NCI-H446 treated with DMSO at 0.1 percent for 48 hours (cell line): ENCODE data around the gene EXOC6.
"Not testable (repeated sequence)": the region's sequence is repeated elsewhere in the genome, so short reads cannot be mapped to it uniquely, and the experiment has no call there.

ENCODE experiments used
- DNase-seq: peaks from one replicate; lab custom pipeline; 2025; lab: John Stamatoyannopoulos, UW

EXOC6 gene

DNA sequence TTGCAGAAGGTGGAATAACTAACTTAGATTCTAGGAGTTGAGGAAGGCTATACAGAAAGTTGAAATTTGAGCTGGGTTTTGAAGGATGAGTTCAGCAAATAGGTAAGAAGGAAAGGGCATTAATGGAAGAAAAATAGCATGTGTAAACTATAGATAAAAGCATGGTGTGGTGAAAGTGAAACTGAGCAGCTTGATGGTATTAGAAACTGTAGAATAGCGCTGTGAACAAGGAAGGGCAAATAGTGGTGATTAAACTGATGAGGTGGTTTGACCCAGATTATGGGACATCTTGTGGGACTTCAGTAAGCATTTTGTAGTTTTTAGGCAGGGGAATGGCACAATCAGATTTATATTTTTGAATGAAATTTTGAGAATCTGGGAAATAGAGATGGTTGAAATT, 90.5 kb downstream of the EXOC6 start:
- DNase-seq, result no peak

DNA sequence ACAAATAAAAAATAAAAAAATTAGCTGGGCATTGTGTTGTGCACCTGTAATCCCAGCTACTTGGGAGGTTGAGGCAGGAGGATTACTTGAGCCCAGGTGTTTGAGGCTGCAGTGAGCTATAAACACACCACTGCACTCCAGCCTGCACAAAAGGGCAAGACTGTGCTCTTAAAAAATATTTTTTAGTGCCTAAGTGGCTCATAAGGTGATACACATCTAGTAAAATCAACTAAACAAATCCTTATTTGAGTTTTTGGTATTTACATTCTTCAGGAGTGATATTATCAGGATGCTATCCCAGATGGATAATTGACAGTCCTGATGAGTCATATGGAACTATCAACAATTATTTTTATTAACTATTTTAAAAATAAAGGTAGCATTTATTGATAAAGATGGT, 93.9 kb downstream of the EXOC6 start:
- DNase-seq, result no peak

DNA sequence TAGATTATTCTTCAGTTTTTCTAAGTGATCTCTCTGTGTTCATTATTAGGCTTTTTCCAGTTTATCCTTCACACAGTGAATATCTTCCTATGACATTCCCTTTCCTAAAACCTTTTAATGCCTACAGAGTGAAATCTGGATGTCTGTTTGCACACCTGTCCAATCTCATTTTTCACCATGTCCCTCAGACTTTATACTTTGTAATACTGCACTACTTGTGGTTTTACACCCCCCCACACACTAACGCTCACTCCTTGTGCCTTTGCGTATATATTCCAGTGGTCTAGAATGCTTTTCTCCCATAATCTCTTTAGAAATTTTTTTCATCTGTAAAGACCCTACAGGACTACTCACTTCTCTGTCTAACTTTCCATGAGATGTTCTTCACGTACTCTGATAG, 98.2 kb downstream of the EXOC6 start:
- DNase-seq, result no peak

GRCh38 chr10:92952573-92952972, 104.3 kb downstream of the EXOC6 start:
- DNase-seq, result not testable (repeated sequence)

DNA sequence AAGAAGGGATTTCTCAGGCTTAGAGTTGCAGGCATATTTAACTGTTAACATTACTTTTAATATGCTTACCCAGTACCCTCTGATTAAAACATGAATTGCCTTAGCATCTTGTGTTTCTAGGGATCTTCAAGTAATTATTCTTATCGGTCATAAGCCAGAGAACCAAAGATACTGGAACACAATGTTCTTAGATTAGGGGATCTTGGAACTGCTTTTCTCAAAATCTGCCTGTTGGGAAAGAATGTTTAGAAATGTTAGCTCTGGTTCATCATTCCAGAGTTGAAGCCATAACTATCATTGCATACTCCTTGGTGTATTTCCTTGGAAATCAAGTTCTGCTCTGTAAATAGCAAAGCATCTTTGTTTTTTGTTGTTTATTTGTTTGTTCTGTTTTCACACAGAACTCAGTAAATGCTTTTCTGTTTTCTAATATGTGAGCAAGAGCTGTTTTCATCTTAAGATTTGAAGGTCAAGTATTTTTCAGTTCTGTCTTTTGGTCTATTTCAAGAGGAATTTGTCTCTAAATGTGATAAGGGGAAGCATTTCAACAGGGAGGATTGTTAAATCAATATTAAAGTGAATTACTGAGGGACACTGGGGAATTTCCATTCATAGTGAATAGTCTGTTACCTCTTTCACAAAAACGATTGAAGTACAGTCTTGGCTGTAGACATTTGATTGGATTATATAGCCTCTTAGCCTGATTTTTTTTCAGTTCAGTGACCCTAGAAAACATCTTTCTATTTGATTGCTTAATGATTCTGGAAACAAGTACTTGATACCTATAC, 109.1 kb downstream of the EXOC6 start:
- DNase-seq, result no peak

DNA sequence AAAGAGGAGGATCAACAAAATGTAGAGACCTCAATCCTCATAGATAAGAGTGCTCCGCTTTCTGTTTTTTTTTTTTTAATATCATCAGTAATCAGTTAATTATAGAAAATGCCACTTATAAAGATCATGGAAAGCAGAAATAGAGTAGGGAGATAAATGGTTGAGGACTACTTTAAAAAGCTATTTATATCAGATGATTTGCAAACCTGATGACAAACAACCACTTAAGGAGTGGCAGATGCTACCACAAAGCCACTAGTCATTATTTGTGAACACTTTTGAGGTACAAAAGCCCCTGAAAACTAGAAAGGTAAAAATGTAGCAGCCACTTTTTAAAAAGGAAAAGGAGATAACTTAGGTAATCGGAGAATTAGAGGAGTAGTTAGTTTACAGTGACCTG, 113.3 kb downstream of the EXOC6 start:
- no peak for DNase-seq

DNA sequence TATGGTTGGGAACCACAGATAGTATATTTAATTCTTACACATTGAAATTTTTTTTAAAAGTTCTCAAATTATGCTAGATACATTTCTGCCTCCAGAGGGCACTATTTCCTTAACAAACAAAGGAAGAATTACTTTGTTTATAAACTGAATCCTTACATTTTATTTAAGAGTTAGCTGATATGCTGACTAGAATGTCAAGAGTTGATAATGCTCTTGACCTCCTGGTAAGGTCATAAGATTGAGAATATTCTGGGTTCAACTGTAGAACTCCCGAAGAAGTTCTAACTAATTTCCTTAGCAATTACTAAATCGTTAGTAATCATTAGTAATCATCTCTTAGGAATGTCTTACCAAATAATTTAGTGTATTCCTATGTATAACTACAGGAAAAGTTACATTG, 117.0 kb downstream of the EXOC6 start:
- DNase-seq, result peak; percentile 5

DNA sequence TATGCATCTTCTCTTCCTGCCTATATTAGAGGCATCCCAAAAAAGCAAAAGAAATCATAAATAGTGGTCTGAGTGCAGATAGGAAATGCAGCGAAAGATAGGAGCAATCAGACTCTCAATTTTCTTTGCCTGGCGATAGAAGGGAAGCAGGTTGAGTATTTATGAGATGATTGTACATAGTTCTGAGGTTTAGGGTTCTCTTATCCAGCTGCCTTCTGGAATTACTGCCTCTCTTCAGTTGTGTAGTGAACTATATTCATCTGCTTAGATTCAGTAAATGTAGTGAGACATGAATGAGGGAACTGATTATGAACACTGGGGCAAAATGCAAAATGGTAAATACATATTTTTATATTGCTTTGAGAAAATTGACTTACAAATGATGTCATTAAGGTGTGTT, 119.3 kb downstream of the EXOC6 start:
- no peak for DNase-seq

DNA sequence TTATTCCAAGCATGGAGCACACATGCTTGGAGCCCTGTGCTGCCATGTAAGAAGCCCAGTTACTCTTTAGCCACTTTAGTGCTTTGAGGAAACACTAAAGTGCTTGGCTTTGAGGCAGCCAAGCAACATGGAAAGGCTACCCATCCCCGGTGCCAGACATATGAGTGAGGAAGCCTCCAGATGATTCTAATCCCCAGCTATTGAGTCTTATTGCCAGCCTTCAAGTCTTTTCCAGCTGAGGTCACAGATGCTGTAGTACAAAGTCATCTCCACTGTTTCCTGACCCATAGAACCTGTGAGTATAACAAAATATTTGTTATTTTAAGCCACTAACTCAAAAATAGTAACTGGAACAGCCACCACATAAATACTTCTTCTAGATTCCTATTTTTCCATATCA, 120.8 kb downstream of the EXOC6 start:
- DNase-seq, result no peak

- no peak for DNase-seq
Measured at GRCh38 chr10:92970301-92971070, 122.2 kb downstream of the EXOC6 start.

DNA sequence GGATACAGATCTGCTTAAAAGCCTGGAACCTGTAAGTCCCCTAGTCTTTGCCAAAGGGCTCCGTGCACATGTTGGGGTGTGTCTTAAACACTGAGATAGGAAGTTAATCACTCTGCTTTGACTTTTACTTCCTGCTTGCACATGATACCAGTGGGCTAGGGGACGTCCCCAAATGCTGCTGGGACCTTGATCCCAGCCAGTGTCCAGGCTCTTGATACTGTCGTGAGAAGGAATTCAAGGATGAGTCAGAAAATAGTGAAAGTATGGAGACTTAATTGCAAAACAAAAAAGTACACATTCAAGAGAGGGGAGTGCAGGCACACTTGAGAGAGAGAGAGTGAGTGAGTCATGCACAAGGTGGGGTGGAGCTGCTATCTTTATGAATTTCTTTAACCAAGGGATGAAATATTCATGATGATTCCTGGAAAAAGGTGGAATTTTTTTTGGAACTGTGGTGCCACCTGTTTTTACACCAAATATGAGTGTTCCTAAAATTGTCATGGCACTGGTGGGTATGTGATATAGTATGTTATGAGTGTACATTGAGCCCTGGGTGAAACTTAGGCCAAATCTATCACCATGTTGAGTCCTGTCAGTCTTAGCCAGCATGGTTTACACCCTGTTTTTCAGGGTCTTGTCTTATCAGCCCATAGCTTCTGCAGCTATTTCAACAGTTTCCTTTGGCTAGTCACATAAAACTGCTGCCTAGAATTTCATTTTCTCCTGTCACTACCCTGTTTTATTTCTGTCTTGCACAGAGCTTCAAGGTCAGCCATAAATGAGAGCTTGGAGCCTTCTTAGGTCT, 123.9 kb downstream of the EXOC6 start:
- DNase-seq, result no peak

- DNase-seq, result no peak
Measured at GRCh38 chr10:92972886-92973285, 124.6 kb downstream of the EXOC6 start.

DNA sequence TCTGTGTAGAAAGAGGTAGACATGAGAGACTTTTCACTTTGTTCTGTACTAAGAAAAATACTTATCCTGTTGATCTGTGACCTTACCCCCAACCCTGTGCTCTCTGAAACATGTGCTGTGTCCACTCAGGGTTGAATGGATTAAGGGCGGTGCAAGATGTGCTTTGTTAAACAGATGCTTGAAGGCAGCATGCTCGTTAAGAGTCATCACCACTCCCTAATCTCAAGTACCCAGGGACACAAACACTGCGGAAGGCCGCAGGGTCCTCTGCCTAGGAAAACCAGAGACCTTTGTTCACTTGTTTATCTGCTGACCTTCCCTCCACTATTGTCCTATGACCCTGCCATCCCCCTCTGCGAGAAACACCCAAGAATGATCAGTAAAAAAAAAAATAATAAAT, 128.0 kb downstream of the EXOC6 start:
- not testable (repeated sequence) for DNase-seq

DNA sequence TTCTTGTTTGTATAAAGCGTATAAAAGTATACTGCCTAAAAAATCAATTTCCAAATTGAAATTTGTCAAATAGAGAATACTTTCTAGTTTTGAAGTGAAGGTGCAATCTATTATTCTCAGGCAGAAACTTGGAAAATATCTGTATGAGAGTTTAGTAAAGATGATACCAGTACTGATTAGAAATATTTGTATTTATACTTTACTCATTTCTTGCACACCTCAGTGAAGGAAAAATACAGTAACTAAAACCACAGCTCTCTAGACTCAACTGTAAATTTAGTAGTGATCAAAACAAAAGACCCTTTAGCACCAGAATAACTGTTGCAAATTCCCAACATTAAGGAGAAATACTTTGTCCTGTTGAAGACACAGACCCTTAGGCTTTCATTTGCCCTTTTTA, 140.9 kb downstream of the EXOC6 start:
- no peak for DNase-seq

DNA sequence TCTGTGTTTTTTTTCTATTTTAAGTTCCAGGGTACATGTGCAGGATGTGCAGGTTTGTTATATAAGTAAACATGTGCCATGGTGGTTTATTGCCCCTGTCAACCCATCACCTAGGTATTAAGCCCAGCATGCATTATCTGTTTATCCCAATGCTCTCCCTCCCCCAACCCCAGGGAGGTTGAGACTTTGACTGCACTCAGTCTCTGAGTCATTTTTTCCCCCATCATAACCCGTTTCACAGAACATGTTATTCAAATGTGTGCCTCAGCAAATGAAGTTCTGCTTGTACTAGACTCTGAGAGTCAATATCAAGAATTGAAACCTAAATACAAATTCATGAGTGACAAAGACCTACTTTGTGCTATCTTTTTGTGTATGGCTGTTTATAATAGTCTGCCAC, 142.3 kb downstream of the EXOC6 start:
- DNase-seq, result no peak

GRCh38 chr10:92991513-92991912, 143.2 kb downstream of the EXOC6 start:
- no peak for DNase-seq

- peak; percentile 93 for DNase-seq
Measured at GRCh38 chr10:92993699-92994272, 145.5 kb downstream of the EXOC6 start.

GRCh38 chr10:92995509-92995908, 147.2 kb downstream of the EXOC6 start:
- no peak for DNase-seq

GRCh38 chr10:92997620-92998019, 149.3 kb downstream of the EXOC6 start:
- DNase-seq, result no peak

DNA sequence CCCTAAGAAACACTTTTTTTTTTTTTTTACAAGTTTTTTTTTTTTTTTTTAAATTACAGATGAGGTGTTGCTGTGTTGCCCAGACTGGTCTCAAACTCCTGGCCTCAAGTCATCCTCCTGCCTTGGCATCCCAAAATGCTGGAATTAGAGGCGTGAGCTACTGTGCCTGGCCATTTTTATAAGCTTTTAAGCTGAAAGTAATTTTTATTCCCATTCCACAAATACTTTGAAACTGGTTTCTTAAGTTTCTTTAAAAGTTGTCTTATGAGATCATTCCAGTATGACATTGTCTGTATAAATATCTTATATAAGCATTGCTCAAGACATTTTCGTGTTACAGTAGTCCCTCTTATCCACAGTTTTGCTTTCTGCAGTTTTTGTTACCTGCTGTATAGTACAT, 150.9 kb downstream of the EXOC6 start:
- DNase-seq, result no peak

- no peak for DNase-seq
Measured at GRCh38 chr10:93006435-93007039, 158.2 kb downstream of the EXOC6 start.

GRCh38 chr10:93015722-93016121, 167.4 kb downstream of the EXOC6 start:
- DNase-seq, result no peak
